Skin epidermis (tissue), 12 donors: ENCODE measurements around the gene ANKRD40.
A peak's percentile ranks its signal among the peaks of the same experiment; 100 is the strongest.

Experiments used
- H3K27ac ChIP-seq, 21 experiments: fragments of 200-600 bp; sonication (generic) in 11 of 21; one replicate each; pipeline ENCODE4 v1.5.0; 2020; ENCODE audit warnings: mild to moderate bottlenecking in 3 of 21, inconsistent platforms in 2 of 21, moderate library complexity in 2 of 21
- H3K4me3 ChIP-seq, 7 experiments: fragments of 200-600 bp; sonication (generic) in 2 of 7; one replicate each; pipeline ENCODE4 v1.5.0; 2020; ENCODE audit warnings: inconsistent platforms in 2 of 7, mild to moderate bottlenecking in 2 of 7, moderate library complexity in 1 of 7

ANKRD40 gene

DNA sequence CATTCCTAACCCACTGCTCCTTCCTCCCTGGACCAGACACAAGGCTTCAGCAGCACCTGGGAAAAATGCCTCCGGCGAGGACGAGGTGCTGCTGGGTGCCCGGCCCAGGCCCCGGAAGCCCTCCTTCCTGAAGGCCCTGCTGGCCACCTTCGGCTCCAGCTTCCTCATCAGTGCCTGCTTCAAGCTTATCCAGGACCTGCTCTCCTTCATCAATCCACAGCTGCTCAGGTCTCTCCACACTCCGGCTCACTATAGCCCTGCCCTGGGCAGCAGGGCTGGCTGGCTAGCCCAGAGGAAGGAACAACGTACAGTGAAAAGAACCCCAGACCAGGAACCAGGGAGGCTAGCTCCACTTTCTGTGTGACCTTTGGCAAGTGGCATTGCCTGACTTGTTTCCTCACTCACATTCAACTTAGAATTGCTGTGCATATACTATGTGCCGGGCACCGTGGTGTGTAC lies 46.8 kb downstream of the ANKRD40 start:
- H3K27ac ChIP-seq = peak overlapping the region in 18 of 21 experiments; percentile 3 to 77 (median 55)
- no peak overlapping the region for H3K4me3 ChIP-seq

- peak overlapping the region in 18 of 21 experiments; percentile 3 to 77 (median 55) for H3K27ac ChIP-seq
- no peak overlapping the region for H3K4me3 ChIP-seq
Observed at GRCh38 chr17:50660042-50660886, 47.5 kb downstream of the ANKRD40 start.

DNA sequence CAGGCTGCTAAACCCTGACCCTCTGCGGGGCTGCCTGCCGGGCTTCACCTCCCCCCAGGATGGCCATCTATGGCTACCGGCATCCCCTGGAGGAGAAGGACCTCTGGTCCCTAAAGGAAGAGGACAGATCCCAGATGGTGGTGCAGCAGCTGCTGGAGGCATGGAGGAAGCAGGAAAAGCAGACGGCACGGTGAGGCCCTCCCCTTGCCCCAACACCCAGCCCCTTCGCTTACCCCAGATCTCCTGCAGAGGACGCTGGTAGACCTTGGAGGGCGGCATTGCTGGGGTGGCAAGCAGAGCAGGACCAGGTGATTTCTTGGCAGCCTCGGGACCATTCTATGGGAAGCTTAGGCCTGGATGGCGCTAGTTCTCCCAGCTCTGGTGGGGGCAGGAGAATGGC lies 48.5 kb downstream of the ANKRD40 start:
- Histone ChIP-seq H3K27ac (no peak overlapping the region), H3K4me3 (no peak overlapping the region)

- H3K27ac ChIP-seq = no peak overlapping the region
- no peak overlapping the region for H3K4me3 ChIP-seq
Observed at GRCh38 chr17:50658616-50659015, 49.1 kb downstream of the ANKRD40 start.

GRCh38 chr17:50657627-50658026 lies 50.1 kb downstream of the ANKRD40 start:
- H3K27ac ChIP-seq = no peak overlapping the region
- no peak overlapping the region for H3K4me3 ChIP-seq

DNA sequence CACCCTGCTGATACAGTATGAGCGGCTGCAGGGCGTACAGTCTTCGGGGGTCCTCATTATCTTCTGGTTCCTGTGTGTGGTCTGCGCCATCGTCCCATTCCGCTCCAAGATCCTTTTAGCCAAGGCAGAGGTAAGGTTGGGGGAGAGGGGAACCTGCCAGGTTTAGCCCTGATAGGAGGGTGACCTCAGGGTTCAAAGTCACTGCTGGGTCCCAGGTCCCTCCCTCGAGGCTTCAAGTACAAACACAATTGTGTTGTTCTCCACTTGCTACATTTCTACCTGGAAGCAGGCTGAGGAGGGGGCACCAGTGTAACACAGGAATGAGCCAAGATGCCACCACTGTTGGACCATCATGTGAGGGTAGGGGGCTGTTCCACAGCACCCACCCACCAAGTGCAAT lies 50.7 kb downstream of the ANKRD40 start:
- Histone ChIP-seq H3K4me3 (no peak overlapping the region), H3K27ac (no peak overlapping the region)

- Histone ChIP-seq H3K4me3 (no peak overlapping the region), H3K27ac (no peak overlapping the region)
Observed at GRCh38 chr17:50656509-50656908, 51.2 kb downstream of the ANKRD40 start.

- Histone ChIP-seq H3K27ac (no peak overlapping the region), H3K4me3 (no peak overlapping the region)
Observed at GRCh38 chr17:50653738-50654137, 54.0 kb downstream of the ANKRD40 start.

GRCh38 chr17:50651661-50652060 lies 56.1 kb downstream of the ANKRD40 start:
- H3K27ac ChIP-seq = no peak overlapping the region
- H3K4me3 ChIP-seq = no peak overlapping the region

- Histone ChIP-seq H3K4me3 (no peak overlapping the region), H3K27ac (no peak overlapping the region)
Observed at GRCh38 chr17:50649042-50649908, 58.4 kb downstream of the ANKRD40 start.

DNA sequence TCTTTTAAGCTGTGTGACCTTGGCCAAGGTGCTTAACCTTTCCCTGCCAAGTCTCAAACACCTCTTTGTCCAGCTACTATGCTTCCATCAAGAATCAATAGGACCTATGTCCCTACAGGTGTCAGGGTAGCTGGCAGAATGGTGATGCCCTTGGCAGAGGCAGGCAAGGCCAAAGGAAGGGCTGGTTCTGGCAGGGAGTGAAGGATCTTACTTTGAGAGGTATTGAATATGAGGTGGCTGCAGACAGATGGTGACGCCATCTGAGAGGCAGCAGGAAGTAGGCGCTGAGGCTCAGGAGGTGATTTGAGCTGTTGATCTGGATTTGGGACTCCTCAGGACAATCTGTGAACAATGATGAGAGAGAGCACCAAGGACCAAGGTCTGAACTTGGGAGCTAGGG lies 60.5 kb downstream of the ANKRD40 start:
- Histone ChIP-seq H3K27ac (no peak overlapping the region), H3K4me3 (no peak overlapping the region)

- Histone ChIP-seq H3K27ac (no peak overlapping the region), H3K4me3 (no peak overlapping the region)
Observed at GRCh38 chr17:50645748-50646682, 61.7 kb downstream of the ANKRD40 start.
